GM12878 (cell line): ENCODE data around the gene SLC25A17. TPM values are rescaled to one million over a fixed set of nuclear protein-coding genes. Genes with fewer than 3 reads are reported as not detected.

Experiments used
- ATAC-seq: fragments of 200-7000 bp; cut with Tn5 transposase; 3 replicates; pipeline ENCODE4 v1.9.1; 2020; ENCODE audit warnings: mild to moderate bottlenecking, moderate library complexity
- BruUV-seq: library from RNA; stranded (reverse); fragments of 400-500 nt; replicated peaks from 2 replicates; lab custom pipeline; 2021; lab: Mats Ljungman, UMichigan
- CTCF ChIA-PET: fragments of 300-600 bp; sonication (Branson Sonifier 250); formaldehyde crosslinking; extraction: SDS; loops from one replicate; lab custom pipeline; 2021; ENCODE audit warnings: inconsistent platforms; lab: Yijun Ruan, JAX
- POLR2A ChIA-PET: fragments of 350-600 bp; formaldehyde crosslinking; extraction: SDS; loops from one replicate; lab custom pipeline; 2021; ENCODE audit warnings: inconsistent platforms; lab: Charles Lee
- RAD21 ChIA-PET: fragments of 300-600 bp; sonication (Branson Sonifier 250); formaldehyde crosslinking; loops from one replicate; lab custom pipeline; 2023; ENCODE audit warnings: antibody characterized with exemption; ENCODE audit not compliant: unreplicated experiment; lab: Charles Lee
- SMC1A ChIA-PET: fragments of 300-600 bp; sonication (Branson Sonifier 250); formaldehyde crosslinking; loops from one replicate; lab custom pipeline; 2023; ENCODE audit not compliant: unreplicated experiment, uncharacterized antibody; lab: Charles Lee
- DNase-seq: peaks from one replicate; pipeline ENCODE4 v3.0.0-alpha.2; 2011; ENCODE audit warnings: low read depth, low spot score
- FAIRE-seq: peaks from 3 replicates; lab custom pipeline; 2011; peaks lifted over from hg19 to GRCh38; lab: Jason Lieb, UNC
- H2AFZ ChIP-seq: 2 replicates; pipeline ENCODE4 v1.6.0; 2011; ENCODE audit warnings: low read depth, low read length, control low read depth; ENCODE audit not compliant: control insufficient read depth
- H3K27ac ChIP-seq: 2 replicates; pipeline ENCODE4 v1.5.1; 2011; ENCODE audit warnings: control low read depth; ENCODE audit not compliant: control insufficient read depth, insufficient read depth
- H3K27me3 ChIP-seq, 2 experiments: replicated peaks in 1 of 2; 2 replicates each; pipeline versions ENCODE4 v1.6.0 to v1.6.1; 2011; ENCODE audit warnings: low read length in 1 of 2; ENCODE audit not compliant: control insufficient read depth in 2 of 2, insufficient read depth in 2 of 2
- H3K36me3 ChIP-seq, 2 experiments: 2 replicates each; pipeline ENCODE4 v1.5.1; 2011; ENCODE audit warnings: low read length in 1 of 2; ENCODE audit not compliant: control insufficient read depth in 2 of 2, insufficient read depth in 2 of 2
- H3K4me1 ChIP-seq: 2 replicates; pipeline ENCODE4 v1.6.1; 2011; ENCODE audit warnings: mild to moderate bottlenecking, low read length, moderate library complexity, mixed read lengths; ENCODE audit not compliant: control insufficient read depth, insufficient read depth
- H3K4me2 ChIP-seq: 2 replicates; pipeline ENCODE4 v1.6.0; 2011; ENCODE audit warnings: control low read depth; ENCODE audit not compliant: control insufficient read depth, insufficient read depth
- H3K4me3 ChIP-seq: fragments of 200-600 bp; sonication (generic); 2 replicates; pipeline ENCODE4 v1.5.1; 2016
- H3K79me2 ChIP-seq: 2 replicates; pipeline ENCODE4 v1.6.0; 2011; ENCODE audit warnings: low read length; ENCODE audit not compliant: control insufficient read depth, insufficient read depth
- H3K9ac ChIP-seq: 2 replicates; pipeline ENCODE4 v1.8.0; 2011; ENCODE audit warnings: low read length, control low read depth, mixed read lengths; ENCODE audit not compliant: control insufficient read depth, insufficient read depth
- H3K9me3 ChIP-seq: replicated peaks from 3 replicates; pipeline ENCODE4 v1.5.1; 2011; ENCODE audit warnings: mild to moderate bottlenecking, low read length; ENCODE audit not compliant: control insufficient read depth, insufficient read depth
- H4K20me1 ChIP-seq: 2 replicates; pipeline ENCODE4 v1.6.0; 2011; ENCODE audit not compliant: control insufficient read depth, insufficient read depth
- CTCF ChIP-seq, 3 experiments: IDR thresholded peaks in 2 of 3; conservative IDR thresholded peaks in 1 of 3; 2 replicates each; pipeline ENCODE4 v1.5.1; 2011; ENCODE audit warnings: low read depth in 3 of 3, low read length in 3 of 3, mild to moderate bottlenecking in 3 of 3, control low read depth in 2 of 3, moderate library complexity in 2 of 3, inconsistent platforms in 1 of 3, mixed read lengths in 1 of 3; ENCODE audit not compliant: control insufficient read depth in 2 of 3, insufficient read depth in 1 of 3; ENCODE audit errors: extremely low read depth in 1 of 3
- CUX1 ChIP-seq: IDR thresholded peaks from 2 replicates; pipeline ENCODE4 v1.6.1; 2012; ENCODE audit warnings: improper control_type of control experiment, low read depth, low read length; ENCODE audit not compliant: insufficient replicate concordance
- E2F8 ChIP-seq: fragments of 450-650 bp; IDR thresholded peaks from 2 replicates; pipeline ENCODE4 v1.6.1; 2018; ENCODE audit warnings: mild to moderate bottlenecking, low read depth, moderate library complexity; ENCODE audit not compliant: partially characterized antibody
- EP300 ChIP-seq, 2 experiments: fragments of 150-350 bp in 1 of 2; IDR thresholded peaks; 2 replicates each; pipeline ENCODE4 v1.6.1; 2011 to 2012; ENCODE audit warnings: low read depth in 2 of 2, low read length in 2 of 2, borderline replicate concordance in 1 of 2, improper control_type of control experiment in 1 of 2, inconsistent platforms in 1 of 2; ENCODE audit not compliant: control insufficient read depth in 1 of 2
- FOXK2 ChIP-seq: fragments of 450-650 bp; IDR thresholded peaks from 2 replicates; pipeline ENCODE4 v1.6.1; 2017; ENCODE audit warnings: mild to moderate bottlenecking, moderate library complexity
- PML ChIP-seq: IDR thresholded peaks from 2 replicates; pipeline ENCODE4 v1.6.1; 2012; ENCODE audit warnings: low read length, inconsistent platforms
- POLR2AphosphoS2 ChIP-seq: IDR thresholded peaks from 2 replicates; pipeline ENCODE4 v1.6.1; 2011; ENCODE audit warnings: low read depth, mild to moderate bottlenecking, low read length, improper control_type of control experiment, moderate library complexity
- RB1 ChIP-seq: fragments of 450-650 bp; formaldehyde crosslinking; IDR thresholded peaks from 2 replicates; pipeline ENCODE4 v1.6.1; 2017; ENCODE audit warnings: mild to moderate bottlenecking, borderline replicate concordance
- RELA ChIP-seq: fragments of 450-650 bp; IDR thresholded peaks from 2 replicates; pipeline ENCODE4 v1.8.0; 2014; ENCODE audit warnings: borderline replicate concordance; ENCODE audit not compliant: partially characterized antibody
- RUNX3 ChIP-seq: IDR thresholded peaks from 2 replicates; pipeline ENCODE4 v1.6.1; 2012; ENCODE audit warnings: low read length, inconsistent platforms
- SP1 ChIP-seq: IDR thresholded peaks from one replicate; pipeline ENCODE4 v1.6.1; 2011; ENCODE audit warnings: low read depth, low read length
- YBX1 ChIP-seq: fragments of 450-650 bp; IDR thresholded peaks from 2 replicates; pipeline ENCODE4 v1.6.1; 2016; ENCODE audit warnings: antibody characterized with exemption
- WGBS: methylation state at CpG from one replicate; pipeline ENCODE4 v1.1.6; 2016; ENCODE audit warnings: low lambda C conversion rate; ENCODE audit not compliant: insufficient replicate concordance, insufficient coverage; ENCODE audit errors: missing lambda C conversion rate; 5-methylcytosine and 5-hydroxymethylcytosine counted together
- in situ Hi-C: fragments of 300-500 bp; cut with MboI; formaldehyde crosslinking; loops from 9 replicates; pipeline ENCODE4 v1.14.3; 2018; ENCODE audit warnings: mixed read lengths
- intact Hi-C: fragments of 100-400 bp; cut with micrococcal nuclease; formaldehyde crosslinking; loops from one replicate; pipeline ENCODE4 v1.14.2; 2022; ENCODE audit not compliant: unreplicated experiment
- polyA plus RNA-seq, 11 experiments: library from polyadenylated mRNA; depleted of rRNA in 4 of 11; unstranded in 6 of 11; stranded (reverse) in 5 of 11; fragments of >200 nt; fragmentation: Nextera tagmentation in 4 of 11; fragmentation: Illumina TruSeq in 1 of 11; extraction: Ambion mirVana in 4 of 11; extraction: Trizol in 1 of 11; gene quantifications; 1 replicate in 1 of 11; 2 replicates in 10 of 11; pipeline versions ENCODE4 v1.2.1 to v1.2.3, GENCODE V29; 2011 to 2016; ENCODE audit warnings: inconsistent platforms in 2 of 11, missing spikeins in 2 of 11, low read depth in 1 of 11
- total RNA-seq, 4 experiments: library from RNA; depleted of rRNA in 3 of 4; stranded (reverse); fragments of >200 nt in 3 of 4; fragmentation: Illumina TruSeq in 1 of 4; extraction: Trizol in 1 of 4; gene quantifications; 2 replicates each; pipeline versions ENCODE4 v1.2.1 to v1.2.3, GENCODE V29; 2013 to 2021

SLC25A17 gene
- total and polyA plus RNA-seq, 10 of the 15 experiments (the other 5 are each of a cell fraction or from before 2014, with no cell fraction given): 37.5 to 113 (median 62.3) TPM

GRCh38 chr22:40759294-40759840 is 59.8 kb downstream of the SLC25A17 start:
- no TSS peak for BruUV-seq
- ChIA-PET POLR2A (interaction anchor here (0.6 kb wide), 1 partner anchor 112 kb away, joined by 3 read pairs; no protein-coding TSS in a partner anchor), SMC1A (interaction anchor here (0.8 to 2.2 kb wide), 6 partner anchors 8 to 322 kb away, joined by 3 to 11 read pairs (median 4); no protein-coding TSS in a partner anchor), RAD21 (interaction anchor here (0.6 to 3.7 kb wide), 5 partner anchors 10 to 323 kb away, joined by 4 to 23 read pairs (median 5); no protein-coding TSS in a partner anchor), CTCF (interaction anchor here (0.6 to 4.7 kb wide), 14 partner anchors 8 to 324 kb away, joined by 3 to 48 read pairs (median 4); partner anchors contain the start of gene MCHR1)
- in situ Hi-C loops (no loop called here), intact Hi-C loops (no loop called here)
- H3K27me3 ChIP-seq: no peaks in the 10 kb centered on the region
- 0 out of 2 replicates have a peak, but pooled peaks cover 4% of the 10 kb centered on the region for H3K4me1 ChIP-seq
- 85% methylated on average over 6 of the region's 6 CpGs for WGBS
- H3K9me3 ChIP-seq: no peaks in the 10 kb centered on the region
- no peak overlapping the region for H2AFZ ChIP-seq
- FAIRE-seq: no peak
- no peaks in the 10 kb centered on the region for H3K36me3 ChIP-seq
- no peak overlapping the region for H3K9ac ChIP-seq
- no peak overlapping the region for H3K4me3 ChIP-seq
- no peaks in the 10 kb centered on the region for H4K20me1 ChIP-seq
- no peaks in the 10 kb centered on the region for H3K79me2 ChIP-seq
- DNase-seq: no peak
- no peak overlapping the region for H3K4me2 ChIP-seq
- no peak for ATAC-seq
- H3K27ac ChIP-seq: no peak overlapping the region
- TF ChIP-seq RELA (no peak), EP300 (IDR thresholded peaks at IDR 0.05; ENCODE audit: borderline replicate concordance in 1 of 2, control insufficient read depth in 1 of 2, low read depth in 2 of 2, low read length in 2 of 2) (no peak), YBX1 (no peak), SP1 (no peak), E2F8 (no peak), FOXK2 (no peak), RUNX3 (no peak), RB1 (no peak), CUX1 (no peak), CTCF (IDR thresholded peaks at IDR 0.05 in 2 of 3, conservative IDR thresholded peaks at IDR 0.05 in 1 of 3; ENCODE audit: control insufficient read depth in 2 of 3, extremely low read depth in 1 of 3, insufficient read depth in 1 of 3, low read depth in 3 of 3, low read length in 3 of 3) (no peak), PML (no peak), POLR2AphosphoS2 (no peak)
